BJ (cell line): ENCODE measurements around the gene FAM149B1. TPM values are rescaled to one million over a fixed set of nuclear protein-coding genes. Genes with fewer than 3 reads are reported as not detected.
A peak's percentile ranks its signal among the peaks of the same experiment; 100 is the strongest.

Experiments
- CTCF ChIA-PET: fragments of 350-600 bp; formaldehyde crosslinking; extraction: SDS; loops from one replicate; lab custom pipeline; 2021; ENCODE audit warnings: antibody characterized with exemption, inconsistent platforms; lab: Yijun Ruan, JAX
- POLR2A ChIA-PET: fragments of 300-600 bp; sonication (Branson Sonifier 250); formaldehyde crosslinking; extraction: SDS; loops from one replicate; lab custom pipeline; 2021; ENCODE audit warnings: antibody characterized with exemption; lab: Charles Lee
- DNase-seq: peaks from one replicate; pipeline ENCODE4 v3.0.0-alpha.2; 2011; ENCODE audit warnings: low read depth
- H3K27me3 ChIP-seq: 2 replicates; pipeline ENCODE4 v1.6.0; 2011; ENCODE audit warnings: low read length; ENCODE audit not compliant: control insufficient read depth, insufficient read depth
- H3K36me3 ChIP-seq: 2 replicates; pipeline ENCODE4 v1.5.1; 2011; ENCODE audit warnings: low read length; ENCODE audit not compliant: control insufficient read depth, insufficient read depth
- H3K4me3 ChIP-seq: 2 replicates; pipeline ENCODE4 v1.5.1; 2011; ENCODE audit warnings: low read depth, mild to moderate bottlenecking, control low read depth, low read length
- CTCF ChIP-seq: IDR thresholded peaks from 2 replicates; pipeline ENCODE4 v1.5.1; 2011; ENCODE audit warnings: low read depth, mild to moderate bottlenecking, control low read depth, inconsistent platforms, low read length, moderate library complexity; ENCODE audit not compliant: insufficient read depth
- polyA plus RNA-seq: library from polyadenylated mRNA; depleted of rRNA; stranded (reverse); fragments of >200 nt; gene quantifications from 2 replicates; pipeline ENCODE4 v1.2.3, GENCODE V29; 2011

Gene FAM149B1
- polyA plus RNA-seq, 1 experiment = 33.0 TPM

GRCh38 chr10:73247509-73248258 is 79.8 kb downstream of the FAM149B1 start:
- peaks cover 4% of the 10 kb centered on the region; the same call in 1 of the 2 replicates for H3K36me3 ChIP-seq
- ChIA-PET POLR2A (interaction anchor here (0.5 to 1.1 kb wide), 3 partner anchors 18 to 253 kb away, joined by 3 read pairs; no protein-coding TSS in a partner anchor), CTCF (interaction anchor here (0.9 to 1.7 kb wide), 2 partner anchors 16 to 30 kb away, joined by 3 to 6 read pairs; no protein-coding TSS in a partner anchor)
- H3K27me3 ChIP-seq = no peaks in the 10 kb centered on the region
- no peak for TF ChIP-seq CTCF
- no peak for DNase-seq
- peak overlapping the region; percentile 75 for H3K4me3 ChIP-seq

DNA sequence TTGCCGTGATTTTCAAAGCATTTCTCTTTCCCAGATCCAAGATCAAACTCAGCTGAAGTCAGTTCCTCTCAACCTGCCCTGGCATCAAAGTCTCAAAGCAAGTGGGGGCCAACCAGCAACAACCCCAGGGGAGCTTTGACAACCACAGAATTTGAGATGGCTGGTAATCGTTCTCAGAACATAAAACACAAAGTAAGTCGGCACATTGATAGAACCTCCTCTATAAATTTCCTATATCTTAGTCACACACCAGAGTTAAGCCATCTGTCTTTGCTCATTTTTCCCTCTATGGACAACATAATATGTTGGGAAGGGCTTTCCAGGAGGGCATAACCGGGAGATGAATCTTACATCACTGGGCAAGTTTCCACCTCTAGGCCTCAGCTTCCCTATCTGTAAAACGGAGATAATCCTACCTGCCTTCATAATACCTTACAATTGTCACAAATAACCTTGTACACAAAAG is 80.4 kb downstream of the FAM149B1 start:
- no peaks in the 10 kb centered on the region for H3K27me3 ChIP-seq
- ChIA-PET CTCF (interaction anchor here (1.7 kb wide), 1 partner anchor 16 kb away, joined by 6 read pairs; no protein-coding TSS in a partner anchor), POLR2A (interaction anchor here (1.1 kb wide), 1 partner anchor 253 kb away, joined by 3 read pairs; no protein-coding TSS in a partner anchor)
- H3K4me3 ChIP-seq = no peak overlapping the region
- no peak for DNase-seq
- 0 out of 2 replicates have a peak, but pooled peaks cover 3% of the 10 kb centered on the region for H3K36me3 ChIP-seq
- no peak for TF ChIP-seq CTCF

DNA sequence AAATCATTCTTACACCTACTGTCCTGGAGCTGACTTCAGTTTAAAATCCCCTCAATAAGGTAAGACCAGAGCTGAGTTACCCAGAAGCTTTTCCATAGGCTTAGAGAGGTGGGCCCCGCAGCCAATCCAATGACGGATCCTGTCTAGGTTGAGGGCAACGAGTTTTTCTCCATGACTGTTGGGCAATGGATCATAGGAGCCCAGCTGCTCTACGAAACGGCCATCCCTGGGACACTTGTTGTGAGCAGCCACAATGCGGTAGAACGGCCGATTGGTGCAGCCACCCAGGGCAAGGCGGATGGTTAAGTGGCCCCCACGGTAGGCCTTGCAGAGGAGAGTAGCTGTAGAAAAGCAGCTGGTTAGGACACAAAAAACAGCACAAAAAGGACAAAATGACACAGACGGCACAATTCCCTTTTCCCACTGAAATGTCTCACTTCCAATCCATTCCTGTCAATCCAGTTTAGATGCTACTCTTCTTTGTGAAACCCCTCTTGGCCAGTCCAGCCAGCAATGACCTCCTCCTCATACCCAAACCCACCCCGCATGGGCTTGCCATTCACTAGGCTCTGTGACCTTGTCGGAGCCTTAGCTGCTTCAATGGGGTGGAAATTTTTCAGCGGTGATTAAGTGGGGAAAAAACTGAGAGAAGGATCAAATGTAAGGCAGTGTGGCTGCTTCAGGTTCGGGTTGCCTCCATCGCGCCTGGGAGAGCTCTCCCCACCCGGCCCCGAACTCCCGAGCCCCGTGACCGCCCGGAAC is 83.9 kb downstream of the FAM149B1 start:
- Histone ChIP-seq H3K4me3 (peak overlapping the region; percentile 83), H3K27me3 (no peaks in the 10 kb centered on the region), H3K36me3 (0 out of 2 replicates have a peak, but pooled peaks cover 3% of the 10 kb centered on the region)
- no peak for TF ChIP-seq CTCF
- DNase-seq = no peak
- ChIA-PET CTCF (interaction anchor here (0.6 kb wide), 1 partner anchor 526 kb away, joined by 3 read pairs; no protein-coding TSS in a partner anchor), POLR2A (no interaction called here)

GRCh38 chr10:73252445-73253224 is 84.7 kb downstream of the FAM149B1 start, which contains the start of gene MRPS16:
MRPS16 (minus strand) TSS chr10:73252644; CDS start chr10:73252482, 162 bp downstream.
- DNase-seq = peak; percentile 83
- Histone ChIP-seq H3K36me3 (0 out of 2 replicates have a peak, but pooled peaks cover 3% of the 10 kb centered on the region), H3K27me3 (no peaks in the 10 kb centered on the region), H3K4me3 (peak within 1 kb of the TSS; percentile 83)
- ChIA-PET POLR2A (no interaction called here), CTCF (interaction anchor here (3.0 kb wide), 1 partner anchor 11 kb away, joined by 13 read pairs; no protein-coding TSS in a partner anchor)
- no peak for TF ChIP-seq CTCF
